HG02610 (cell line): ENCODE results near the gene CTNNB1.

Experiments used
- ATAC-seq: cut with Tn5 transposase; IDR thresholded peaks from one replicate; pipeline ENCODE4 v1.9.1; 2021; ENCODE audit warnings: mild to moderate bottlenecking, moderate library complexity; ENCODE audit not compliant: unreplicated experiment

The CTNNB1 gene

GRCh38 chr3:41190509-41191284 lies 8.6 kb upstream of the CTNNB1 start:
- ATAC-seq: peak; percentile 62

DNA sequence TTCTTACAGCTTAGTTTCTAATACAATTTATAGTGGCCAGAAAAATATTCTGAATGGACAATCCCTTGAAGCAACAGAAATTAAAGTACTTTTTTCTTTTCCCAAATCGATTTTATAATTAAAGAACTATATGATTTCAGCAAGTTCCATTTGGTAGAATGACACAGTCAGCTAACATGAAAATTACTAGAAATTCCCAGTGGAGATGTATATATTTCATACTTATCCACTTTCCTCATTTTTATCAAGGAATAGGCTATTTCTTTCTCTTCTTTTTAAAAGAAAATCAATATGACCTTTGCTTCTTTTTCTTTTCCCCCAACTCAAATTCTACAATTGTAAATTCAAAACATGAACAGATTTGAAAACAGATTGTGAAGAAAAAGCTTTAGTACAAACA lies 6.4 kb upstream of the CTNNB1 start:
- no peak for ATAC-seq

DNA sequence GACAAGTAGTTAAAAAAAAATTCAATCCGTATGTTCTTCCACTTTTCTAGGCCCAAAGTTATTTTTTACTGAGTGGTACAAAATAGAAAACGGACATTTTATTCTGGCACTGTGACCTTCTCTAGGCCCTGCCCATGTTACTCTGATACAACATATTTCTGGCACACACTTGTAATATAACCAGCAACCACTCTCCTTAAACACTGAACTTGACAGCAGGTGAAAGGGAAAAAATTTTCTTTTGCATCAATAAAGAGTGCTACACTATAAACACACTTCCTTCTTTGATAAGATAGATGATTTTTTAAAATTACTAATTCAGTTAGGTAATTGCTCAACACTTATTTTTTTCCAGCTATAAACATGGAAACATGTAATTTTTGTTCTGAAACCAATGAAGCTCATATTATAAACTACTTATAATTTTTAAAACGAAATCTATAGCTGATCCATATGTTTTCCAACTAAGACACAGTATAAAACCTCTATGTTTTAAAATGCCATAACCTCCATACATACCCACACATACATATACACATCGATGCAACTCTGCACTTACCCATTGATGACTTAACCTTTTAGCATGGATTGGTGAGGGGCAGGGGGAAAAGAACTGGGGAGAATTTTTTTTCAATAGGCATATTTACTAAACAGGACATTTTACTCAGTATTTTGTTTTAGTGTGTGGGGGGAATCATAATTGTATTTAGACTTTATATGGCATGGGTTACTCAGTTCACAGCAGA lies 5.3 kb upstream of the CTNNB1 start:
- ATAC-seq: no peak

DNA sequence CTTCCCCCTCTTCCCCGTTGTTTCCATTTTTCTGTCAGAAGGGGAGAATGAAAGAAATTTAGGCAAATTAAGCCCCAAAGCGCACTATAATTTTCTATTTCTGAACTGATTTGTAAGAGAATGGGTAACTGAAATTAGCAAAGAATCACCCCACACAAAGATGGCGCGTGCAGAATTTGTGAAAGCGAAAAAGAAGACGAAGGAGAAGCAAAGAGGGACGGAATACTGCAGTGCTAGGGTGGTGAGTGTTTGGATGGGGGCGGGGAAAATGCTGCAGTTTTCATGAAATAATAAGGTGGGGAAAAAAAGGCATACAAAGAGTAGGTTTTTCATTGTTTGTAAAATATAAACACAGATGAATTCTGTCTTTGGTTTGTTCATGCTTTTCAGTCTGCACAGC lies 4.6 kb upstream of the CTNNB1 start:
- ATAC-seq: no peak

DNA sequence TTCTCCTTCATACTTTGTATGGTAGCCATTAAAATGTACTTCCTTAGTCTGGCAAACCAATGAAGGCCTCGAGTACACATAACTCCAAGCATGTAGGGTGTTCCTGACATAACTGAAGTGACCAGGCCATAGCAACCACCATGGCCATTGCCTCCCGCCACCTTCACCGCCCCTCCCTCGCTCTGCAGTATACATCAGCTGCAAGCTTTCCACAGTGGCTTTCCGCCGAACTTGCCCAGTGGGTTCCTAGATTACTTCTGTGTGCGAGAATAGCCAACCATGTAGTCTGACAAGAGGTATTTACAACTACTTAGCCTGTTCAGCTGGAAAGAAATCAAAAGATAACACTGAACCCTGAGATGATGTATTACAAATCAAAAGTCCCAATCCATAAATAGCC lies 3.4 kb upstream of the CTNNB1 start:
- no peak for ATAC-seq

- ATAC-seq: no peak
Measured at GRCh38 chr3:41196499-41197410, 2.5 kb upstream of the CTNNB1 start.

DNA sequence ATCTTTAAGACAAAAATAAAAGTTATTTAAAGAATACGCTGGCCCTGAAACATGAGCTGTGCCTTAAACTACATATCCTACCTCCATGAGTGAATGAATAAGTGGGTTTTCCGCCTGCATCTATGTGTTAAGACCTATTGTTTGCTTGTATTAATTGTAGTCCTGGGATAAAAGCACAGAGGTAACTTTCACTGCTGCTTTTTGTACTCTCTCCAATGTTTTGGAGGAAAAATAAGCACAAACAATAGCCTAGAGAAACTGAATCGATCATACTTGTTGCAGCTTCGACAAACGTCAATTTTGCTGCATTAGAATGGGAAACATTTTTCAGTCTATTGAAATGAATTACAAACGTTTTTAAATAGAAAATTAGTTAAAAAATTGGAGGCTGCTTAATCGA lies 1.3 kb upstream of the CTNNB1 start:
- no peak for ATAC-seq

GRCh38 chr3:41198526-41198925 lies 779 bp upstream of the CTNNB1 start:
- no peak for ATAC-seq

GRCh38 chr3:41199866-41200668 lies 762 bp downstream of the CTNNB1 start:
- no peak for ATAC-seq

GRCh38 chr3:41200669-41201021 lies 1.3 kb downstream of the CTNNB1 start:
- no peak for ATAC-seq

DNA sequence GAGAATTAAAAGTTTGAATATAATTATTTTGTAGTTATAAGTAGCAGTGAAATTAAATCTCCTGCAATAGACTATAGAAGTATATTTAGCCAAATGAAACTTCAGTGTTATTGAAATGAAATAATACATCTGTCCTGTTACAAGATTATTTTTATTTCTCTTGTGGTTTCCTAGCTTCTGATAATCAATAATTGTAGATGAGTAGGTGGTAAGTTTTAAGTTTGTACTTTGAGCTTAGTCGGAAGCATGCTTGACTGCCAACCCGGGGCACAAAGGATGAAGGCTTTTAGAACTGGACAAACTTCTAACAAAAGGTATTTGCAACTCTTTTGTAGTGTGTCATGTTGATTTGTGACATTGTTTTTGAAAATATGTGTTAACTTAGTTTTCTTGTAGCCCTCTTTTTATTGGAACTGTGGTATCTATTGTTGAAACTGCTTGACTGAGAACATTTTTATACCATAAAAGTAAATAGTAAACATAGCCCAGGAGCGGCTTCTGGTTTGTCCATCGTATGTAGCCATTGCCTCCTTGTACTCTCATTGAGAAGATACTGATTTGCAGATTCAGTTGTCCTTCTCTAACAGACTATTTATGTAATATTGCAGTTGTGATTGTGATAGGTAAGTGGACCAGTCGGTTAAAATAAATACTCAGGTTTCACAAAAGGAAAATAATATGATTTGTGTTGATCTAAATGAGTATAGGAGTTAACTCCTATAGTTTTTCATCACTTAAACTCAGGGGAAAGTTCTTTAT lies 2.9 kb downstream of the CTNNB1 start:
- ATAC-seq: peak; percentile 3

- ATAC-seq: peak; percentile 32
Measured at GRCh38 chr3:41202834-41203345, 3.6 kb downstream of the CTNNB1 start.

DNA sequence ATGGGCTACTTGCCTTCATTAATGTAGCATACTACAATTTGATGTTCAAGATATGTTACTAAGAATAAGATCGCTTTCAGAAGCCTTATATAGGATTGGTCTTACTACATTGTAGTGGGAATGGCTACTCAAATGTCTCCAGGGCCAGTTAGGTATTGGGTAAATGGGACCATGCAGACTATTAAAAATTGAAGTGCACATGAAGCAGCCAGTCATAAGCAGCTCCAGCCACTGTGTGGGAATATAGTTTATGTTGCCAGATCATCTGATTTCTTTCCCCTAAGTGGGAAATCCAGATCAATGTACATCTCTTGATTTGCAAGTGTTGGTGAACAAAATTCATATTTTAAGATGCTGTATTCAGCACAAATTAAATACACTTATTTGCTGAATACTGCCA lies 5.1 kb downstream of the CTNNB1 start:
- no peak for ATAC-seq

DNA sequence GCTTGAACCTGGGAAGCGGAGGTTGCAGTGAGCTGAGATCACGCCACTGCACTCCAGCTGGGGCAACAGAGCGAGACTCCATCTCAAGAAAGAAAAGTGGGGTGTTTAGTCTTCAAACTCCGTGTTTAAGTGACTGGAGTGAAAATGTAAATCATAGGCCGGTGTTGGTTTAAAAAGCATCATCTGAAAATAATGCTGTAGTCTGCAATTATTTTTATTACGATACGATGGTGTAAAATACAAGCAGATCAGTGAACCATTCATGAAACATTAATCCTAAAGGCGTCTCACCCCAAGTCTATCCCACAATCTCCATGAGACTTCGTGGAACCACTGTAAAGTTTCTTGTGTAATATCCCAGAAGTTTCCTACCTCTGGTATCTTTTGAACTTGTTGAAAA lies 6.3 kb downstream of the CTNNB1 start:
- ATAC-seq: no peak

DNA sequence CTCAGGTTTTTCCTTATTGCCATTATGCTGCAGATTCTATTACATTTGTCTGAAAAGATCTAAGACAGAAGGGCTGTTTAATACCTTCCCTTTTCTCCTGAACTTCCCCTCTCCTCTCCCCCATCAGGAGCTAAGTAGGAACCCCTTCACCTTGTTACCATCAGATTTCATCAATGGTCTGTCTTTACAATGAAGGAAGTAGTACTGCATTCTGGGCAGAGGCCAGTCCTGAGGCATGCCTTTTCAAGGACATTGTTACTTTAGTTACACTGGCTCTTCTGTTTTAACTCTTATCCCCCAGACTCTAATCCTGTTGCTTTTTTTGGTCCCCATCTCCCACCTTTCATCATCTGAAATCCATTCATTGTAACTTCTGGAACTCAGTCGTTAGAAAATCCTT lies 8.1 kb downstream of the CTNNB1 start:
- ATAC-seq: no peak

- no peak for ATAC-seq
Measured at GRCh38 chr3:41208507-41209220, 9.4 kb downstream of the CTNNB1 start.

DNA sequence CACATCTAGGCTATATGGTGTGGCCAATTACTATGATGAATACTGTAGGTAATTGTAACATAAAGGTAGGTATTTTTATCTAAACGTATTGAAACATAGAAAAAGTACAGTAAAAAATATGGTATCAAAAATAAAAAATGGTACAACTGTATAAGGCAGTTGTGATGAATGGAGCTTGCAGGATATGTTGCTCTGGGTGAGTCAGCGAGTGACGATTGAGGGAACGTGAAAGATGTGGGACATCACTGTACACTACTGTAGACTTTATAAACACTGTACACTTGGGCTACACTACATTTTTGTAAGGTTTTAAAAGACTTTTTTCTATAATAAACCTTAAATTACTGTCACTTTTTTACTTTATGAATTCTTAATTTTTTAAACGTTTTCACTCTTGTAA lies 10.3 kb downstream of the CTNNB1 start:
- no peak for ATAC-seq

GRCh38 chr3:41210966-41211365 lies 11.7 kb downstream of the CTNNB1 start:
- ATAC-seq: no peak

DNA sequence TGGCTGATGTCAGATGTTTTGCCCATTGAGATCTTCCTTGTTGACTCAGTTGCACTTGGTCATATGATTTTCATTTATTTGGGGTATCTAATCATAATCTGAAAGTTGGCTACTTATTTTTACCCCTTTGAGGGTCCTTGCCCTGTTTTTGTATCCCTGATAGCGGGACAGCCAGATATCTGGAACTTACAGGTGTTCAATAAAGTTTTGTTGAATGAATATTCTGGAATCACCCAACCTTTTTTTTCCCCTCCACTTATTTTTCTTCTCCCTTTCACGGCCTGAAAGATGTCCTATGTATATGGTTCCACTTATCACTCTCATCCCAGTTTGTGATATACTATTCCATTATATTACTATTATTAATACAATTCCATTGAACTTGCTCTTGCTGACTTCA lies 12.8 kb downstream of the CTNNB1 start:
- no peak for ATAC-seq
